ENCODE data around the gene XIAP.

- TF ChIP-seq CTCF (IDR thresholded peaks at IDR 0.05; ENCODE audit: low read depth, low read length, poor library complexity, severe bottlenecking): peak; percentile 63
- TF ChIP-seq EZH2phosphoT487 (IDR thresholded peaks at IDR 0.05; ENCODE audit: borderline replicate concordance, low read length): no peak
Observed at GRCh38 chrX:123833387-123833786, 26.5 kb upstream of the XIAP start.

All from DOHH2 (cell line).